GM12891 (cell line): ENCODE measurements around the gene ATG4B.

ENCODE experiments used
- POLR2A ChIP-seq: IDR thresholded peaks from 2 replicates; pipeline ENCODE4 v1.6.1; 2011; ENCODE audit warnings: low read depth, low read length, control low read depth
- POLR2AphosphoS5 ChIP-seq: IDR thresholded peaks from 2 replicates; pipeline ENCODE4 v1.6.1; 2011; ENCODE audit warnings: low read depth, low read length, control low read depth

DNA sequence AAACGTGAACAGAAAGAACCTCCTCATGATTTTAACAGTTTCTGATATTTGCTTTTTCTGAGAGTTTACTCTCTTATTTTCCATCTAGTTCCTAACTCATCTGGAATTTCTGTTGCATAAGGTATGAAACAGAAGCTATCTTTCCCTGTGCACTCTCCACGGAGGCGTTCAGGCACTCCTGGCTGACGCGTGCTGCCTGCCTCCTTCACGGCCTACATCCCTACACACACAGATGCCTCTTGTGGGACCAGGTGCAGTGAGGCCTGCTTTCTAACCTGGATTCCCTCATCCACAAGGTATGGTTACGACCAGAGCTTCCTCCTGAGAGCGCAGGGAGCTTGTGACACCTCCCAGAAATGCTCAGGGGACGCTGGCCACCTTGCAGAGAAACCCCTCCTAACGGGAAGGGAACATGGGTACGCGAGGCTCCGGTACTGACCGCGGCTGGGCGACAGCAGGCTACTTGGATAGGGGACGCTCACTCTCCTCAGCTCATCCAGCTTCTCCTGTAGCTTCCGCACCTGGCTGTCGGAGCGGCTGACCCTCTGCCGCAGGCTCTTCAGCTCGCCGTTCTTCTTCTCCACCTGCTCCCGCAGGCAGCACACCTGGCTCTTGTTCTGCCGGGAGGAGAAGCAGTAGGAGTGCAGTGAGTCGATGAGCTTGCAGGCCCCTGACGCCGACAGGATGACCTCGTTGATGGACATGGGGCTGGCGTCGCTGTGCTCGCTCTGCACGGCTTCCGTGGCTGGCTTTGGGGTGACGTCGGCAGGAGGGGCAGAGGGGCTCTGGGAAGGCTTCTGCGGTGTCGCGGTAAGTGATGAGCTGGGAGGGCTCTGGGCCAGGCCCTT lies 4.8 kb upstream of the ATG4B start:
- no peak for TF ChIP-seq POLR2A
- TF ChIP-seq POLR2AphosphoS5 = no peak
